Measurements from ENCODE around the gene SLC7A4. TPM values are rescaled to one million over a fixed set of nuclear protein-coding genes. Genes with fewer than 3 reads are reported as not detected.
A peak's percentile ranks its signal among the peaks of the same experiment; 100 is the strongest.
"Not testable (repeated sequence)": the region's sequence is repeated elsewhere in the genome, so short reads cannot be mapped to it uniquely, and the experiment has no call there.

SLC7A4 gene
- total RNA-seq, 2 donors from 2014 or later = not detected

- Mint-ChIP-seq H3K4me3 (no peak overlapping the region), H3K27ac (no peak overlapping the region), H3K27me3 (peaks cover 3 to 7% of the 10 kb centered on the region in 2 donors), H3K9me3 (no peaks in the 10 kb centered on the region), H3K36me3 (no peaks in the 10 kb centered on the region), H3K4me1 (ENCODE audit: low read depth in 2 of 2) (no peaks in the 10 kb centered on the region)
- DNase-seq (ENCODE audit: low spot score) (no peak), ATAC-seq (no peak)
Measured at GRCh38 chr22:21069375-21069774, 37.0 kb upstream of the SLC7A4 start.

- no peak for ATAC-seq
- DNase-seq (ENCODE audit: low spot score) = no peak
- no peak overlapping the region for H3K27ac Mint-ChIP-seq
- H3K27me3 Mint-ChIP-seq = peaks cover 3 to 7% of the 10 kb centered on the region in 2 donors
- H3K4me3 Mint-ChIP-seq = no peak overlapping the region
- no peaks in the 10 kb centered on the region for H3K36me3 Mint-ChIP-seq
- no peaks in the 10 kb centered on the region for H3K4me1 Mint-ChIP-seq (ENCODE audit: low read depth in 2 of 2)
- no peaks in the 10 kb centered on the region for H3K9me3 Mint-ChIP-seq
Measured at GRCh38 chr22:21068681-21069276, 36.4 kb upstream of the SLC7A4 start.

GRCh38 chr22:21067901-21068680, 35.7 kb upstream of the SLC7A4 start:
- Mint-ChIP-seq H3K9me3 (no peaks in the 10 kb centered on the region), H3K36me3 (no peaks in the 10 kb centered on the region), H3K27ac (no peak overlapping the region), H3K27me3 (peaks cover 3 to 7% of the 10 kb centered on the region in 2 donors), H3K4me3 (no peak overlapping the region), H3K4me1 (ENCODE audit: low read depth in 2 of 2) (no peaks in the 10 kb centered on the region)
- ATAC-seq (no peak), DNase-seq (ENCODE audit: low spot score) (no peak)

- H3K4me1 Mint-ChIP-seq (ENCODE audit: low read depth in 2 of 2) = no peaks in the 10 kb centered on the region
- no peak overlapping the region for H3K27ac Mint-ChIP-seq
- no peak overlapping the region for H3K4me3 Mint-ChIP-seq
- peaks cover 3 to 7% of the 10 kb centered on the region in 2 donors for H3K27me3 Mint-ChIP-seq
- ATAC-seq = no peak
- no peaks in the 10 kb centered on the region for H3K9me3 Mint-ChIP-seq
- no peaks in the 10 kb centered on the region for H3K36me3 Mint-ChIP-seq
- no peak for DNase-seq (ENCODE audit: low spot score)
Measured at GRCh38 chr22:21067075-21067900, 34.9 kb upstream of the SLC7A4 start.

- no peaks in the 10 kb centered on the region for H3K36me3 Mint-ChIP-seq
- DNase-seq (ENCODE audit: low spot score) = no peak
- H3K27ac Mint-ChIP-seq = no peak overlapping the region
- H3K9me3 Mint-ChIP-seq = no peaks in the 10 kb centered on the region
- no peaks in the 10 kb centered on the region for H3K4me1 Mint-ChIP-seq (ENCODE audit: low read depth in 2 of 2)
- H3K27me3 Mint-ChIP-seq = peaks cover 3 to 7% of the 10 kb centered on the region in 2 donors
- ATAC-seq = no peak
- no peak overlapping the region for H3K4me3 Mint-ChIP-seq
Measured at GRCh38 chr22:21064917-21065864, 32.8 kb upstream of the SLC7A4 start.

- not testable (repeated sequence) for DNase-seq (ENCODE audit: low spot score); H3K4me3 Mint-ChIP-seq; H3K36me3 Mint-ChIP-seq; ATAC-seq; H3K9me3 Mint-ChIP-seq; H3K27ac Mint-ChIP-seq; H3K4me1 Mint-ChIP-seq (ENCODE audit: low read depth in 2 of 2); H3K27me3 Mint-ChIP-seq
Measured at GRCh38 chr22:21064425-21064824, 32.1 kb upstream of the SLC7A4 start.

- H3K4me1 Mint-ChIP-seq (ENCODE audit: low read depth in 2 of 2); H3K4me3 Mint-ChIP-seq; H3K27ac Mint-ChIP-seq; H3K36me3 Mint-ChIP-seq; ATAC-seq; H3K9me3 Mint-ChIP-seq; DNase-seq (ENCODE audit: low spot score): not testable (repeated sequence)
- H3K27me3 Mint-ChIP-seq = peaks cover 5 to 11% of the 10 kb centered on the region in 2 donors
Measured at GRCh38 chr22:21061660-21062321, 29.4 kb upstream of the SLC7A4 start.

- H3K27ac Mint-ChIP-seq, H3K4me3 Mint-ChIP-seq: not testable (repeated sequence)
- peaks cover 10 to 11% of the 10 kb centered on the region in 2 donors for H3K4me1 Mint-ChIP-seq (ENCODE audit: low read depth in 2 of 2)
Measured at GRCh38 chr22:21060363-21060762, 28.0 kb upstream of the SLC7A4 start.

GRCh38 chr22:21055880-21056319, 23.5 kb upstream of the SLC7A4 start:
- Mint-ChIP-seq H3K27me3 (peaks cover 5 to 13% of the 10 kb centered on the region in 2 donors), H3K4me3 (no peak overlapping the region), H3K36me3 (no peaks in the 10 kb centered on the region), H3K27ac (no peak overlapping the region), H3K4me1 (ENCODE audit: low read depth in 2 of 2) (peaks cover 10 to 11% of the 10 kb centered on the region in 2 donors), H3K9me3 (no peaks in the 10 kb centered on the region)
- ATAC-seq (no peak), DNase-seq (ENCODE audit: low spot score) (no peak)

More at GRCh38 chr22:21060363-21060762, 28.0 kb upstream of the SLC7A4 start:
- peak in 1 of 2 donors; percentile 20 for ATAC-seq
- H3K9me3 Mint-ChIP-seq; DNase-seq (ENCODE audit: low spot score); H3K36me3 Mint-ChIP-seq: not testable (repeated sequence)
- H3K27me3 Mint-ChIP-seq = peaks cover 8 to 18% of the 10 kb centered on the region in 2 donors

GRCh38 chr22:21055564-21055834, 23.1 kb upstream of the SLC7A4 start:
- Mint-ChIP-seq H3K9me3 (no peaks in the 10 kb centered on the region), H3K36me3 (no peaks in the 10 kb centered on the region), H3K4me1 (ENCODE audit: low read depth in 2 of 2) (peaks cover 10 to 11% of the 10 kb centered on the region in 2 donors), H3K27me3 (peaks cover 5 to 13% of the 10 kb centered on the region in 2 donors), H3K27ac (no peak overlapping the region), H3K4me3 (no peak overlapping the region)
- DNase-seq (ENCODE audit: low spot score) (no peak), ATAC-seq (no peak)

- Mint-ChIP-seq H3K27me3 (peaks cover 5 to 13% of the 10 kb centered on the region in 2 donors), H3K4me3 (no peak overlapping the region), H3K27ac (no peak overlapping the region), H3K9me3 (no peaks in the 10 kb centered on the region), H3K36me3 (no peaks in the 10 kb centered on the region), H3K4me1 (ENCODE audit: low read depth in 2 of 2) (peaks cover 10 to 11% of the 10 kb centered on the region in 2 donors)
- no peak for ATAC-seq
- DNase-seq (ENCODE audit: low spot score) = no peak
Measured at GRCh38 chr22:21054714-21055563, 22.6 kb upstream of the SLC7A4 start.

- H3K4me1 Mint-ChIP-seq (ENCODE audit: low read depth in 2 of 2) = peaks cover 10 to 11% of the 10 kb centered on the region in 2 donors
- peaks cover 5 to 13% of the 10 kb centered on the region in 2 donors for H3K27me3 Mint-ChIP-seq
- peak in 1 of 2 donors; percentile 7 for ATAC-seq
- no peaks in the 10 kb centered on the region for H3K36me3 Mint-ChIP-seq
- H3K27ac Mint-ChIP-seq = no peak overlapping the region
- no peaks in the 10 kb centered on the region for H3K9me3 Mint-ChIP-seq
- DNase-seq (ENCODE audit: low spot score) = no peak
- H3K4me3 Mint-ChIP-seq = no peak overlapping the region
Measured at GRCh38 chr22:21054046-21054713, 21.8 kb upstream of the SLC7A4 start.
